HG02870 (cell line): Measurements from ENCODE around the gene KMT2E.
A peak's percentile ranks its signal among the peaks of the same experiment; 100 is the strongest.

Experiments used
- ATAC-seq: cut with Tn5 transposase; IDR thresholded peaks from one replicate; pipeline ENCODE4 v1.9.1; 2021; ENCODE audit warnings: mild to moderate bottlenecking, moderate library complexity; ENCODE audit not compliant: unreplicated experiment

The KMT2E gene

GRCh38 chr7:105118612-105119600 lies 104.9 kb downstream of the KMT2E start:
- no peak for ATAC-seq

GRCh38 chr7:105122619-105123018 lies 108.6 kb downstream of the KMT2E start:
- no peak for ATAC-seq

GRCh38 chr7:105125745-105126144 lies 111.7 kb downstream of the KMT2E start:
- no peak for ATAC-seq

- no peak for ATAC-seq
Measured at GRCh38 chr7:105126436-105126975, 112.5 kb downstream of the KMT2E start.

- peak; percentile 66 for ATAC-seq
Measured at GRCh38 chr7:105127179-105127578, 113.2 kb downstream of the KMT2E start.

- no peak for ATAC-seq
Measured at GRCh38 chr7:105130048-105130447, 116.0 kb downstream of the KMT2E start.

GRCh38 chr7:105130580-105130979 lies 116.6 kb downstream of the KMT2E start:
- no peak for ATAC-seq

- peak; percentile 77 for ATAC-seq
Measured at GRCh38 chr7:105131033-105131656, 117.1 kb downstream of the KMT2E start.

- ATAC-seq: no peak
Measured at GRCh38 chr7:105131890-105132289, 117.9 kb downstream of the KMT2E start.

GRCh38 chr7:105132335-105132734 lies 118.3 kb downstream of the KMT2E start:
- ATAC-seq: no peak

GRCh38 chr7:105132835-105133234 lies 118.8 kb downstream of the KMT2E start:
- ATAC-seq: no peak

GRCh38 chr7:105133358-105133757 lies 119.4 kb downstream of the KMT2E start:
- no peak for ATAC-seq

GRCh38 chr7:105133986-105134655 lies 120.1 kb downstream of the KMT2E start:
- no peak for ATAC-seq

GRCh38 chr7:105136221-105136620 lies 122.2 kb downstream of the KMT2E start:
- ATAC-seq: no peak

GRCh38 chr7:105137898-105138297 lies 123.9 kb downstream of the KMT2E start:
- no peak for ATAC-seq

GRCh38 chr7:105139381-105139780 lies 125.4 kb downstream of the KMT2E start:
- no peak for ATAC-seq

- no peak for ATAC-seq
Measured at GRCh38 chr7:105141068-105141467, 127.1 kb downstream of the KMT2E start.

- ATAC-seq: no peak
Measured at GRCh38 chr7:105149827-105150226, 135.8 kb downstream of the KMT2E start.

GRCh38 chr7:105151152-105151551 lies 137.1 kb downstream of the KMT2E start:
- ATAC-seq: no peak

GRCh38 chr7:105153531-105153930 lies 139.5 kb downstream of the KMT2E start:
- ATAC-seq: no peak

GRCh38 chr7:105154084-105154483 lies 140.1 kb downstream of the KMT2E start:
- no peak for ATAC-seq
